Measurements from ENCODE around the gene NBEAL2. TPM values are rescaled to one million over a fixed set of nuclear protein-coding genes. Genes with fewer than 3 reads are reported as not detected.

The NBEAL2 gene
- total RNA-seq, 4 donors from 2014 or later = 176 to 519 (median 217) TPM

DNA sequence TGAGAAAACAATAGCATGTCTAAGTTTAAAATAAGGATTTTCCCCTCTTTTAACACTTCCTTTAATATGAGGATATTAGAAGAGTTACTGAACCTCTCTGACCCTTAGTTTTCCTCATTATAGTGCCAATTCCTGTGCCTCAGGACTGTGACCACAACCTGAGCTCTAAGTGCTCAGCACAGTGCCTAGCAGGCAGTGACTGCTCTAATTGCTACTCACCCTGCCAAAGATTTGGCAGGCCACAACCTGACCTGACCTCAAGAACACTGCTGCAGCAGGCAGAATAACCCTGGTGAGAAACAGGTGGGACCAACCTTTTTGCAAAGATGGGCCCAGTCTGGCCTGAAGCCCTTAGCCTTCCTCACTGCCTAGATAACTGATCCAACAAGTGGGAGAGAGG lies 35.7 kb downstream of the NBEAL2 start:
- no peak overlapping the region for H3K4me3 ChIP-seq (ENCODE audit: low read depth, poor library complexity, severe bottlenecking)
- intact Hi-C loops (cut with DNase I; ENCODE audit: low total_unique reads) = no loop called here
- TF ChIP-seq, protein P1, sequence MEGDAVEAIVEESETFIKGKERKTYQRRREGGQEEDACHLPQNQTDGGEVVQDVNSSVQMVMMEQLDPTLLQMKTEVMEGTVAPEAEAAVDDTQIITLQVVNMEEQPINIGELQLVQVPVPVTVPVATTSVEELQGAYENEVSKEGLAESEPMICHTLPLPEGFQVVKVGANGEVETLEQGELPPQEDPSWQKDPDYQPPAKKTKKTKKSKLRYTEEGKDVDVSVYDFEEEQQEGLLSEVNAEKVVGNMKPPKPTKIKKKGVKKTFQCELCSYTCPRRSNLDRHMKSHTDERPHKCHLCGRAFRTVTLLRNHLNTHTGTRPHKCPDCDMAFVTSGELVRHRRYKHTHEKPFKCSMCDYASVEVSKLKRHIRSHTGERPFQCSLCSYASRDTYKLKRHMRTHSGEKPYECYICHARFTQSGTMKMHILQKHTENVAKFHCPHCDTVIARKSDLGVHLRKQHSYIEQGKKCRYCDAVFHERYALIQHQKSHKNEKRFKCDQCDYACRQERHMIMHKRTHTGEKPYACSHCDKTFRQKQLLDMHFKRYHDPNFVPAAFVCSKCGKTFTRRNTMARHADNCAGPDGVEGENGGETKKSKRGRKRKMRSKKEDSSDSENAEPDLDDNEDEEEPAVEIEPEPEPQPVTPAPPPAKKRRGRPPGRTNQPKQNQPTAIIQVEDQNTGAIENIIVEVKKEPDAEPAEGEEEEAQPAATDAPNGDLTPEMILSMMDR (IDR thresholded peaks at IDR 0.05) = no peak
- TF ChIP-seq POLR2A (IDR thresholded peaks at IDR 0.05) = no peak
- DNase-seq (ENCODE audit: low spot score in 2 of 2) = no peak

DNA sequence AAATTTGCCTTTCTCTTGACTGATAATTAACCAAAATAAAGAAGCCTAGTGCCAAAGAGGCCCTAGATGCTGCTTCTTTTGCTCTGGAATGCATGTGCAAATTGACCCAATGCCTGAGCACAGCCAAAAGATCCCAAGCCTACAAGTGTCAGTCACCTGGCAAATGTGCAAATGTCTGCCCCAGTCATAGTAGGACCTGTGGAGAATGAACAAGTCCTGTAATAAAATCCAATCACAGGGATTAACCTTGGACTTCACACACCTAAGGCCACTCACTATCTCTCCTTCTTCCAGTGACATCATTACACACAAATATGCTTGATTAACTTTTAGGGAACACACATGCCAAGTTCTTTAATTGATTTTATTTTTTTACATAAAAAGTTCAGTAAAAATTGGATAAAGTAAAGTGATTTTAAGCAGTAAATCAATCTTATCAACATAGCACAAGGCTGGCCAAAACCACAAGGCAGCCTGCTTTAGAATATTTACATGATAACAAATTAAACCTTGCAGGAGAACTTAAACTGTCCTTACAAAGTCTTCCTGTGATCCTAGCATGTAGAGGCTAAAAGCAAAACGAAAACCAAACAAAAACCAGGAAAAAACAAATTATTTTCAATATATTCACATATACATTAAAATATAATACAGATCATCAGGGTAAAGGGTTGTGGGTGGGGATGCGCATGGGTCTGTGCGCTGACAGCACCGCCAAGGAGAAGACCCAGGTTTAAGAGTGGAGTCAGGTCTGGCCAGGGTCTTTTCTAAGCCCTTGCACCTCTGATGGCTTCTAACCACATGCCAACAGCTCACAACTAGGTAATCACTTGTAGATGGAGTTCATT lies 36.8 kb downstream of the NBEAL2 start:
- H3K4me3 ChIP-seq (ENCODE audit: low read depth, poor library complexity, severe bottlenecking) = no peak overlapping the region
- 91 to 92% methylated on average over 4 of the region's 4 CpGs for WGBS, 2 donors
- intact Hi-C loops (cut with DNase I; ENCODE audit: low total_unique reads) = no loop called here
- TF ChIP-seq POLR2A (IDR thresholded peaks at IDR 0.05) = no peak
- TF ChIP-seq, protein P1 (IDR thresholded peaks at IDR 0.05) = no peak
- DNase-seq (ENCODE audit: low spot score in 2 of 2) = no peak

DNA sequence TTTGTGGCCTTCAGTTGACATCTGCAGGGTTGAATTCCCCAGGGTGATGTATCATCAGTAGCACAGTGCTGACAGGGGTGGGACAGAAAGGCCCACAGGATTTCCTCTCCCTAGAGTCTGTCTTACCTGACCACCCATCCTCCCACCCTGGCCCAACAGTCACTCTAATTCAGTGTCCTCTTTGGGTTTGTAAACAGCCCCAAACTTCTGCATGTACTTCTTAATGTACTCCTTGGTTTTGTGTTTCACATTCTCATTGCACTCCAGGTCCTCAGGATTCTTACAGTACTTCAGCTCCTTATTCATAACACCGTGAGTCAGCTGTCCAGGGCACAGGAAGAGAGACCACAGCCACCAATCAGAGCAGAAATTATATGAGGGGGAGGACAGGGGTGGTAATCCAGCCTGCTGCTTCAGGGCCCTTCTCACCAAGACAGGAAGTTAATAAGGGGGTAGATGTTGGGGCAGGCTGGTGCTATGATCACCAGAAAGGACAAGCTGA lies 37.5 kb downstream of the NBEAL2 start:
- H3K4me3 ChIP-seq (ENCODE audit: low read depth, poor library complexity, severe bottlenecking) = no peak overlapping the region
- intact Hi-C loops (cut with DNase I; ENCODE audit: low total_unique reads) = no loop called here
- 50 to 89% methylated on average over 1 of the region's 1 CpG for WGBS, 2 donors
- TF ChIP-seq POLR2A (IDR thresholded peaks at IDR 0.05) = no peak
- TF ChIP-seq, protein P1 (IDR thresholded peaks at IDR 0.05) = no peak
- peak in 1 of 2 donors; percentile 39 for DNase-seq (ENCODE audit: low spot score in 2 of 2)

DNA sequence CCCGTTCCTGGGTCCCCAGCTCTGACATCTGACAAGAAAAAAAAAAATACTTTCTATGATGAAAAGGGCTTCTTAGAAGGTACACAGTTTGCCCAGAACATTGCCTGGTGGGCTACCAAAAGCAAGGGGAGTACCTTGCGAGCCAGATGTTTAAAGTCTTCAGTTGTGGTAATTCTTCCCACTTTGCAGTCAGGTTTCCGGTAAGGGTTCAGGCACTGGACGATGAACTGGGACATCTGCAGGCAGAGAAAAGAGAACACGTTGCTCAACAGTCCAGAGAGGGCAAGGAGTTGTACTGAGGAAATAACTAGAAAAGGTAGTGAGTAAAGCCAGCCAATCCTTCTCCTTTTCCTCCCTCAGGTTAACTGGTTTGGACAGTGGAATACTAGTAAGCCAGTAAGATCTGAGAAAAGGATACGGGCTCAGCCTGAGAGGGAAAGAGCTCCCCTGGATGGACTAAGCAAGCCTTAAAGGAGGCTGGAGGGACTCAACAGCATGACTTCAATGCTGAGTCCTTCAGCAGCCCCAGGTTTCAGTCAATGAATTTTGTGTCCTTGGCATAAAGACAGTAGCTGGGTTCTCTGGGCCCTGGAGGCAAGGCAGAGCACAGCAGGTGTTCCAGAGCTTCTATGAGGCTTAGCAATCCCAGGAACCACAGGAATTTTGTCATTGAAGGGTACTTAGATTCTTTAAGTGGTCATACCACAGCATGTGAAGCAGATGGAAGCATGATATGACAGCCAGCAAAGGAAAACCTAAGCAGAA lies 38.2 kb downstream of the NBEAL2 start:
- TF ChIP-seq, protein P1 (IDR thresholded peaks at IDR 0.05) = no peak
- TF ChIP-seq POLR2A (IDR thresholded peaks at IDR 0.05) = no peak
- DNase-seq (ENCODE audit: low spot score in 2 of 2) = no peak
- intact Hi-C loops (cut with DNase I; ENCODE audit: low total_unique reads) = no loop called here
- H3K4me3 ChIP-seq (ENCODE audit: low read depth, poor library complexity, severe bottlenecking) = no peak overlapping the region
- 76 to 88% methylated on average over 6 of the region's 6 CpGs for WGBS, 2 donors

DNA sequence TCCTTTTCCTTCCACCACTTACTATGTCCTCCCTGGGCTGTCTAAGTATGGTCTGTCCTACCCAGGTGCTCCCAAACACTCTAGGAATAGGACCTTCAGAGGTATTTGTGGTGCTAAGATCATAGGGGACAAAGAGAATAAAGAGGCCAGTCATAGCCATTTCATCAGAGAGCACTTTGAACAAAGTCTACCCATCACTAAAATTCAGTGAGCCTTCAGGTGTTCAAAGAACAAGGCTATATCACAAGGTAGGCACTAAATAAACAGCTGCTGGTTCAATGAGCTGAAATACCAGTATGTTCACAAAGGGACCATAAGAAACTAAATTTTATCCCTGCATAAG lies 38.8 kb downstream of the NBEAL2 start:
- DNase-seq (ENCODE audit: low spot score in 2 of 2) = no peak
- no peak for TF ChIP-seq POLR2A (IDR thresholded peaks at IDR 0.05)
- TF ChIP-seq, protein P1 (IDR thresholded peaks at IDR 0.05) = no peak
- H3K4me3 ChIP-seq (ENCODE audit: low read depth, poor library complexity, severe bottlenecking) = no peak overlapping the region
- intact Hi-C loops (cut with DNase I; ENCODE audit: low total_unique reads) = no loop called here
